Stimulated activated CD4-positive, alpha-beta T cell treated with anti-CD3 and anti-CD28 coated beads, Interleukin-15, amount 100 ng/mL, for 1 hour (primary cell): ENCODE results near the gene SLC22A14.

Source experiments
- DNase-seq, 2 donors: peaks; one replicate each; pipeline ENCODE4 v3.0.0-alpha.2; 2020; ENCODE audit warnings: low read depth in 1 of 2, low spot score in 1 of 2

Gene SLC22A14

DNA sequence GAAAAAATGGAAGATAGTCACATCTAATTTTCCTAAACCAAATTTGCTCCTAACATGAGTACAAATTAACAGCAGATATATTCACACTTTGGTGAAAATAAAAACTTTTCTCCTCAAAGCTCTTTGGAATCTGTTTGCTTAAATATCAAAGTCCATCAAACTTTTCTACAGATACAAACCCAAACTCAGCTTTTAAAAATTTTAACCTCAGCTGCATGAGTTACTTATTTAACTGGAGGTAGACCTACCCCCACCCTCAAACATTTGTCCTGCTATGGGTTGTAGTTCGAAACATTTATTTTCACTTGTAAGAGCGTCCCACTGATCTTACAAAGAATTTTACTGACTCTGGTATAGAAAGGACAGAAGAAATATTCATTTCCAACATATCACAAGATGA is 55.6 kb downstream of the SLC22A14 start:
- no peak for DNase-seq

DNA sequence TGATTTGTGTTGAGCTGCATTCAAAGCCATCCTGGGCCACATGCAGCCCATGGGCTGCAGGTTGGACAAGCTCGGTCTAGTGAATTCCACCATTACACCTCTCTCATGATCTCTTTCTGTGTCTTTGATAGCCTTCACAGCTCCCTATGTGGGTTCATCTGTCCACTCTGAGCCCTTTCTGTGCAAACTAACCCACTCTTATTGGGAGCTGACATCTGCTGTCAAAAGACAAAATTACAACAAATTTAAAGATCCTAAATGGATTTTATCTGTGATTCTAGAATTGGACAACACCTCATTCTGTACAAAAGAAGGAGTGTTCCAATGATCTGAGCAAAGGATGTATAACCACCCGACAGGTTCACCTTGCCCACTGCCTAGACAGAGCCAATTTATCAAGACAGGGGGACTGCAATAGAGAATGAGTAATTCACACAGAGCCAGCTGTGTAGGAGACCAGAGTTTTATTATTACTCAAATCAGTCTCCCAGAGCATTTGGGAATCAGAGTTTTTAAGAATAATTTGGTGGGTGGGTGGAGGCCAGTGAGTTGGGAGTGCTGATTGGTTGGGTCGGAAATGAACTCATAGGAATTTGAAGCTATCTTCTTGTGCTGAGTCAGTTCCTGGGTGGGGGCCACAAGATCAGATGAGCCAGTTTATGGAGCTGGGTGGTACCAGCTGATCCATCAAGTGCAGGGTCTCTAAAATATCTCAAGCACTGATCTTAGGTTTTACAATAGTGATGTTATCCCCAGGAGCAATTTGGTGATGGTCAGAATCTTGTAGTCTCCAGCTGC is 61.9 kb downstream of the SLC22A14 start:
- no peak for DNase-seq

DNA sequence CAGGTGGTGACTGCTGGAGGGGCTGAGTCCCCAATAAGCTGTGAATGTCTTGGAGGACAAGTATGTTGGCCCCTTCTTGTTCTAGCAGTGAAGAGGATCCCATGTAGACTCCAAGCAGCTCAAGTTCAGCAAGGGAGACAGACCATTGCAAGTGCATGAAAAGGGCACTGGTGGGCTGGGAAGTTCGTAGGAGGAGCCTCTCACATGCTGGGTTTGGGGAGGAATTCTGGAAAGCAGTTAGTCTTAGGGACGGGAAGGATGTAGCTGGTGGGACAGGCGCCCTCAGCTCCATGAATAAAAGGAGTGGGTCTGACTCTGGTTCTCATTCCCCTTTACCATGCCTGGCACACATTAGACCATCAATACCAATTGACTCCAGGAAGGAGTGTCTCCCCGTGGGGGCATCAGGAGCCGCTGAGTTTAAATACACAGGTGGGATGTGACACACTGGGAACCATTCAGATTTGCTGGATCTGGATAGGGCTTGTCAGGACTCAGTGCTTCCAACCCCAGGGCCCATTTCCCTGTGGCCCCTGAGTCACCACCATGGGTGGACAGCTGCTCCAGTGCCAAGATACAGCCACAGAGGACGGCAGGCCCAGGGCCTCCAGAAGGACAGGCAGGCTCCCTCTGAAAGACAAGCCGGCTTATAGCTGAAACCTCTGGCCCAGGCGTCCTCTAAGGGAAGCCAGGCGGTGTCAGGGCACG is 63.9 kb downstream of the SLC22A14 start:
- DNase-seq: no peak

DNA sequence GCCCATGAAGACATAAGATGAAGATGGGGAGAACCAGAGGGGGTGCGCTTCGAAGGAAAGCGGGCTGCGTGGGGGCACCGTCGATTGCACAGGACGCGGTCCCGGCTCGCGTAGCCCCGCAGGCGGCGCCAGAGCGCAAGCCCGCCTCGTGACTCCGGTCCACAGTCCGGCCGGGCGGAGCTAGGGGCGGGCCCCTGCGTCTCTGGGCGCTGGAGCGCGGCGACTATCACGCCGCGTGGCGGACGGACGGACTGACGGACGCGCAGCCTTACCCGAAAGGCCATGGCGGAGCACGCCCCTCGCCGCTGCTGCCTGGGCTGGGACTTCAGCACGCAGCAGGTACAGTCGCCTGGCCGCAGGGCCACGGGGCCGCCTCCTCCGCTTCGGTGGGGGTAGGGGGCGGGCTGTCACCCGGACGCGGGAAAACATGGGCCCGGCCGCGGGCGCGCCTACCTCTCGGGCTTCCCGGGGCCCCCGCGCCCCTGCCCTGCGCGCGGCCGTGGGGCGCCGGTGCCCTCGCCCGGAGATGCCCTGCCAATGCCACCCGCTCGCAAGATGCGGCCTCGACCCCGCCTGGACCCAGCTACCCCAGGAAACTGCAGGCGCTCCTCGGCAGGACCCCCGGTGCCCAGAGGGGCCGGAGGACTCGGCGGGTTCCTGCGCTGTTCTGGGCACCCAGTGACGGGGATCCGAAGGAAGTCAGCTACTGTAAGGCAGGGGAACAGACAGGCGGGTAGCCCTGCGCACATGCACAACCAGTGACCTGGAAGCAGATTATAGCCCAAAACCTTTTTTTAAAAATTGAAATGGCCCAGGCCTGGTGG is 64.7 kb downstream of the SLC22A14 start, which contains the start of gene XYLB:
Gene XYLB (plus strand): TSS at position 199 of the 824 bp plus-strand sequence. CDS start 84 bp downstream, at position 283.
- peak; percentile 38 to 71 for DNase-seq

DNA sequence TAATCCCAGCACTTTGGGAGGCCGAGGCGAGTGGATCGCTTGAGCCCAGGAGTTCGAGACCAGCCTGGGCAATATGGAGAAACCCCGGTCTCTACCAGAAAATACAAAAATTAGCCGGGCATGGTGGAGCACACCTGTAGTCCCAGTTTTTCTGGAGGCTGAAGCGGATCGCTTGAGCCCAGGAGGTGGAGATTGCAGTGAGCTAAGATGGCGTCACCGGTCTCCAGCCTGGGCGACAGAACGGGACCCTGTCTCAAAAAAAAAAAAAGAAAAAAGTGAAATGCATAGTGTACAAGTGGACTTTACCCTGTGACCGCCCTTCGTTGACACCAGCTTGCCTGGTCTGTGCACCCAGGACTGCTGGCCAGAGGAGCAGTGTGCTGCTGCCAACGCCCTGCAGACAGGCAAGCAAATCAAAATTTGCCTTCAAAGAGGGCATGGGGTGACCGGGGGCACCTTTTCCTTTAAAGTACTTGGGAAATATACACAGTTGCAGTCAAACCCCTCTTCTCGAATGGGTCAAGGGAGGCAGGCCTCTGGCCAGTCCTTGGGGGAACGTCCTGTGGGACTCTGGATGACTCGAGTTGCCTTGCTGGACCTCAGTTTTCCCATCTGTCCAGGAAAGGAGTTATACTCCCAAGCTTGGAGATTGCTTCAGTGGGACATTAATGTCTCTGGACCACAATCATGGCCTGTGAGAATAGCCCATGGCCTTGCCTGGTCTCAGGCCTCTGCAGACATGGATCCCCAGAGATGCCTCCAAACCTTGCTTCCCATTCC is 65.5 kb downstream of the SLC22A14 start:
- DNase-seq: no peak

DNA sequence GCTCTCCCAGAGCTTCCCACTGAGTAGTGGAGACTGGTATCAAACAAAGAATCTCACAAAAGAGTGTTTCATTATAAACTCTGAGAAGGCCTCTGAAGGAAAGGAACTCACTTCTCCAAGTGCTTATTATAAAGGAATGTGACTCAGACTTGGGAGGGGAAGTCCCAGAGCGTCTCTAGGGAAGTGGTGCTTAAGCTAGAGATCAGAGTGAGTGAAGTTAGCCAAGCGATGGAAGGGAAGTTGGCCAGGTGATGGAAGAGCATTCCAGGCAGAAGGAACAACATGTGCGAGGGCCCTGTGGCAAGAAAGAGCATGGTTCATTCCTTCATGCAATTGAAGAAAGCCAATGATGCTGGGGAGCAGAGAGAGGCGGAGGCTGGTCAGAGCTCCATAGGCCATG is 66.8 kb downstream of the SLC22A14 start:
- no peak for DNase-seq

DNA sequence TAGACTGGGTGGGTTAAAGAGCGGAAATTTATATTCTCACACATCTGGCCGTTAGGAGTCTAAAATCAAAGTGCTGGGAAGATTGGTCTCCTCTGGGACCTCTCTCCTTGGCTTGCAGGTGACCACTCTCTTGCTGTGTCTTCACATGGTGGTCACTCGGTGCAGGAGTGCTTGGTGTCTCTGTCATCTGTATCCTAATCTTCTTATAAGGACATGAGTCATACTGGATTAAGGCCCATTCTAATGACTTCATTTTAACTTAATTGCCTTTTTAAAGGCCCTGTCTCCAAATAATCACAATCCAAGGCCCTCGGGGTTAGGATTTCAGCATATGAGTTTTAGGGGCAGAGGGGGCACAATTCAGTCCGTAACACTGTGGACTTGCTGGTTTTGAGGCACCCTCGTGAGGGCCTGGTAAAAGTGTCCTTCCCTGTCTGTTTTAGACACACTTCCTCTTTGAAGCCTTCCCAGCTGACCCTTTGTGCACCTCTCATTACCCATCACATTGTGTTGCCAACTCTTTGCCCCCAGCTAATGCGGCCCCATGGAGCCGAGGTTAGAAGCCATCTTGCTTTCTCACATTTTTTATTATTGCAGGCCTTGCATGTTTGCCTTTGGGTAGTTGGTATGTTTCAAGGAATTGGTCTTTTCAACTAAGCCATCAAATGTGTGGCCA is 67.7 kb downstream of the SLC22A14 start:
- no peak for DNase-seq

DNA sequence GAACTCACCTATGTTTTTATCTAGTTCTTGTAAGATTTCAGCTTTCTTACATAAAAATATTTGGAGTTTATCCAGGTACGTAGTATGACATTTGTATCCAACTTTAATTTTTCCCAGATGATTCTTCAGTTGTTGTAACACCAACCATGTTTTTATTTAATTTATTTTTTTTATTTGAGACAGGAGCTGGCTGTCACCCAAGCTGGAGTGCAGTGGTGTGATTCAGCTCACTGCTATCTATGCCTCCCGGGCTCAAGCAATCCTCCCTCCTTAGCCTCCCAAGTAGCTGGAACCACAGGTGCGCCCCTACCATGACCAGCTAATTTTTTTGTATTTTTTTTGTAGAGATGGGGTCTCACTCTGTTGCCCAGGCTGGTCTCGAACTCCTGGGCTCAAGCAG is 71.1 kb downstream of the SLC22A14 start:
- DNase-seq: no peak

DNA sequence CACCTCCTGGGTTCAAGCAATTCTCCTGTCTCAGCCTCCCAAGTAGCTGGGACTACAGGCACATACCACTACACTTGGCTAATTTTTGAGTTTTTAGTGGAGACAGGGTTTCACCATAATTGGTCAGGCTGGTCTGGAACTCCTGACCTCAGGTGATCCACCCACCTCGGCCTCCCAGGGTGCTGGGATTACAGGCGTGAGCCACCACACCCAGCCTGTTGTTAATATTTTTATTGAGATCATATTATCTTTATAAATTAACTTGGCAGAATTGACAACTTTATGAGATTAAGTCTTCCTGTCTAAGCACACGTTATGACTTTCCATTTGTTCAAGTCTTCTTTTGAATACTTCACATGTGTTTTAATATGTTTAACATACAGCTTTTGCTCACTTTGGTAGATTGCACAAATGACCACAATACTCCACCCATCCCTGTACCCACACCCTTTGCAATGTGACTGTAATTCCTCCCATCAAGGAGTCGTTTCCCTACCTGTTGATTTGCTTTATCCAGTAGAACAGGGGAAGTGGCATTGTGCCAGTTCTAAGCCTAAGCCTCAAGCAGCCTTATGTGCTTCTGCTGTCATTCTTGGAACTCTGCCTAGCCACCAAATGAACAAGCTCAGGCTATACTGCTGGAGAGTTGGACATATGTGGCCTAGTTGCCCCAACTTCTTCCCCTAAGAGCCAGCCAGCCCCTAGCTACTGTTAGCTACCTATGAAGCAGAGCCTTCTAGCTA is 72.7 kb downstream of the SLC22A14 start:
- DNase-seq: no peak

DNA sequence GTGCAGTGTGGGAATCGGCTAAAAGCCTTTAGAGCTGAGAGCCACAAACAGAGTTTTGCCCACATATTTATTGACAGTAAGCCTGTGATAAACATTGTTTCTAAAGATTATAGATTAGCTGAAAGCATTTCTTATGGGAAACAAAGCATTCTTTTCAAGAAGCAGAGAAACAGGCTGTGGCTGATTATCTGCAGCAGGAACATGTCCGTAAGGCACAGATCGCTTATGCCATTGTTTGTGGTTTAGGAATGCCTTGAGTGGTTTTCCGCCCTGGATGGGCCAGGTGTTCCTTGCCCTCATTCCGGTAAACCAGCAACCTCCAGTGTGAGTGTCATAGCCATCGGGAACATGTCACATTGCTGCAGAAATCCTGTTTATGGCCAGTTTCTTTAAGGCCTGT is 76.9 kb downstream of the SLC22A14 start:
- no peak for DNase-seq

DNA sequence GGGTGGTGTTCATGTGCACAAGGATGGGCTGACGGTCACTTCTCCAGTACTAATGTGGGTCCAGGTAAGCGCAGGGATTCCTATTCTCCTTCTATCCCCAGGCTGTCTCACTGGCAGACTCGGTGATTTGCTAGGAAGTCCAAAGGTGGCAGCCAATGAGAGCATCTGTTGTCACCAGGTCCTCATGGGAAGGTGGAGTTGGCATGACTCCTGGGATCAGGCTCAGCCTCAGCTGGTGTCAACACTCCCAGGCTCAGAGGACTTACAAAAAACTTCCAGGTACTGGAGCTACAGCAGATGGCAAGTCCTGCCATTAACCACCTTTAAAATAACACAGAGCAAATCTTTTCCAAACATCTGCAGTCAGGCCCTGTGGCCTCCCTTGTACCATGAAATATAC is 78.3 kb downstream of the SLC22A14 start:
- no peak for DNase-seq

DNA sequence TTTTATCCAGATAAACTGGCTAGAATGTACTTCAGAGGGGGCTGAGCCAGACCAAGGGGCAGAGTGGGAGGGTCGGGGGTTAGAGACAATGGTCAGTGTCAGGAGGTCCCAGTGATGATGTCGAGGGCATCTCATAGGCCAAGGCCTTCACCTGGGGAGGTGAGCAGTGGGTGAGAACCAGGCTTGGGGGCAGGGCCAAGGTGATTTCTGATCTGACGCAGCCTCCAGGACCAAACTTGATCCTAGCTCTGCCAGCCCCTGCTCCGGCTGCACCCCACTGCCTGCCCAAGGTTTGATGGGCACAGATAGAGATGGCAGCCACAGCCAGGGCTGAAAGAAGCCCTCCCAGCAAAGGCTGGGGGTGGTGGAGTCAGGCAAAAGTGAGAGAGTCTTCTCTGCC is 79.4 kb downstream of the SLC22A14 start:
- no peak for DNase-seq

DNA sequence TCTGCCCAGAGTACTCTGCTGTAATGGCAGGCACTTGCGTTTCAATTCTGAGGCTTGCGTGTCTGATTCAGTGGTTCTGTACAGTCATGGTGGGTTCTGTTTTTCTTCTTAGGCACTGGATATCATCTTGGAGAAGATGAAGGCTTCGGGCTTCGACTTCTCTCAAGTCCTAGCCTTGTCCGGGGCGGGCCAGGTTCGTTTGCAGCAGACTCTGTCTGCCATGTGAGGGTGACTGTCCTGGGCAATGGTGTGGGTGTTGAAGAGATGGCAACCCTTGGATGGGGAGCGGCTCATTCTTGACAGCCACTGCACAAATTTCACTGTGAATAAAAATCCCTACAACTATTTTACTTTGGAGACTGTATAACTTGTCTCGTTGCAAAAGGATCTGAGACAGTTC is 80.7 kb downstream of the SLC22A14 start:
- no peak for DNase-seq

DNA sequence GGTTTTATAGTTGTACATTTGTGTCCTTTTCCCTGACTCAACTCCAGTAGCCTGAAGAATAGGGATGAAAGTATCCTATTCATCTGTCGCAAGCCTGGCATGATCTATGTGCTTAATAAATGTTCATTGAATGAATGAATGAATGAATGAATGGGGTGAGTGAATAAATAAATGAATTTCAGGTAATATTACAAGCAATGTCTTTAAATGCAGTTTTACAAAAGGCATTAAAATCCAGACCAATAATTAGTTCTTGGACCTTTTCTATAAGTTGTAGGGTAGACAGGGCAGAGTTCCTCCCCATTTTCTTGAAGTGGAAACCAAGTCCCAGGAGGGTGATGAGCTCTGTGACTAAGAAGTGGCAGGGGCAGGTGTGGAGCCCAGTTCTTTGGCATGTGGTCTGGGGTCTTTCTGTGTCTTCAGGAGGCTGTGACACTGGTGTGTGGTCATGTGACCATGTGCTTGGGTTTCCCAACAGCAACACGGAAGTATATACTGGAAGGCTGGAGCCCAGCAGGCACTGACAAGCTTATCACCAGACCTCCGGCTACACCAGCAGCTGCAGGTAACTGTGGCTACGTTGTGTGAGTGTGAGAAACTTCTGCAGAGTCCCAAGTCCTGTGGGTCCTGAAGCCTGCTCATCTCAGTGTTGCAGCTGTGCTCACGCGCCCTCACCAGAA is 82.8 kb downstream of the SLC22A14 start:
- no peak for DNase-seq

DNA sequence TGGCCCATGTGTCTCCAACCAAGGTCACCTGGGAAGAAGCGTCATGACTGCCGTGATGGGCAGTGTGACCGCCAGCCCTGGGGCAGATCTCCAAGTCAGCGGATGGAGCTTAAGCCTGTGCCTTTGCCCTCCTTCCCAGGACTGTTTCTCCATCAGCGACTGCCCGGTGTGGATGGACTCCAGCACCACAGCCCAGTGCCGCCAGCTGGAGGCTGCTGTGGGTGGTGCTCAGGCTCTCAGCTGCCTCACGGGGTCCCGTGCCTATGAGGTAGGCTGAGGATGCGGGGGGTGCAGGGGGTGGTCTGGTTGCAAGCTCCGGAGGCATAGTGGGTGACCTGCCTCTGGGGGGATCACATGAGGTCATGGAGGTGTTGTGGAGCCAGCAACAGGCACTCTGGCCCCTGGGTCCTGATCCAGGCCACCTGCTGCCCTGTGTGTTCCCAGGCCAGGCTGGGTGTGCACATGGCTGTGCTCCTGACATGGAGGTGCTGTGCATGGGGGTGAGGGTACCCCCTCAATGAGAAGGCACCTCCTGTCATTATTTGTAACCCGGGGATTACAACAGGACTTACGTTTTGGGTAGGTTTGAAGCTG is 83.5 kb downstream of the SLC22A14 start:
- no peak for DNase-seq

DNA sequence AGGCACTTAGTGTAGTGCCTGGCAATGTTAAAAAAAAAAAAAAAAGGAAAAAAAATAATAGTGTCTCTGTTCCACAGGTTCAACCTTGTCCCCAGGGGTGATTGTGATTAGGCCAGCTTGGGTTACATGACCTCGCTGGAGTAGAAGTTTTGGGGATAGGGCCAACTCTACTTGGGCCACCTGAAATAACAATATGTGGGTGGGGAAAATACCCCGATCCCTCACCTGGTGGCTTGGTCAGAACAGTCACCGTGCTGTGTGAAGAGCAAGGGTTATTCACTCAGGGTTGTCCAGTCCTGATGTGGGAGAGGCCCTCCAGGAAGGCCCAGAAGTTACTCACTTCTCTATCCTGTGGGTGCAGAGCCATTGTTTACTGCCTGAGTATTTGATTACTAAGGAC is 84.0 kb downstream of the SLC22A14 start:
- DNase-seq: no peak

DNA sequence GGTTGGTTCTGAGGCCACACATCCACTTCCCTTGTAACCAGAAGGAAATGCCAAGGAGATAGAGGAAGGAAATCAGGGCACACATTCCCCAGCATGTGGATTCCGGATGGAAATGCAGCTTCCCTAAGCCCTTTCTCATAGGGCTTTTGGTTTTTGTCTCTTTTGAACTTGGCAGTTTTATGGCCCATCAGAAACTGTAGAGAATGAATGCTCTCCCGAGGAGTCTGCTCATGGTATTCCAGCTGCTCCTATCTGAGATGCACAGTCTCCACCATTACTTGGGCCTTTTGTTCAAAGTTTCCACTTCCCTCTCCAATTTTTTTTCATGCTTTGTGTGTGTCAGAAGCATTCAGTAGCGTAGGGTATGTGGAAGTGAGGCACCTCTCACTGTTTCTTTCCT is 85.7 kb downstream of the SLC22A14 start:
- no peak for DNase-seq
